NCI-H2196 treated with DMSO at 0.1 percent for 48 hours (cell line): ENCODE data around the gene PCDHGA10.
"Not testable (repeated sequence)": the region's sequence is repeated elsewhere in the genome, so short reads cannot be mapped to it uniquely, and the experiment has no call there.

ENCODE experiments used
- DNase-seq: peaks from one replicate; lab custom pipeline; 2025; ENCODE audit not compliant: unreplicated experiment; lab: John Stamatoyannopoulos, UW

The PCDHGA10 gene

DNA sequence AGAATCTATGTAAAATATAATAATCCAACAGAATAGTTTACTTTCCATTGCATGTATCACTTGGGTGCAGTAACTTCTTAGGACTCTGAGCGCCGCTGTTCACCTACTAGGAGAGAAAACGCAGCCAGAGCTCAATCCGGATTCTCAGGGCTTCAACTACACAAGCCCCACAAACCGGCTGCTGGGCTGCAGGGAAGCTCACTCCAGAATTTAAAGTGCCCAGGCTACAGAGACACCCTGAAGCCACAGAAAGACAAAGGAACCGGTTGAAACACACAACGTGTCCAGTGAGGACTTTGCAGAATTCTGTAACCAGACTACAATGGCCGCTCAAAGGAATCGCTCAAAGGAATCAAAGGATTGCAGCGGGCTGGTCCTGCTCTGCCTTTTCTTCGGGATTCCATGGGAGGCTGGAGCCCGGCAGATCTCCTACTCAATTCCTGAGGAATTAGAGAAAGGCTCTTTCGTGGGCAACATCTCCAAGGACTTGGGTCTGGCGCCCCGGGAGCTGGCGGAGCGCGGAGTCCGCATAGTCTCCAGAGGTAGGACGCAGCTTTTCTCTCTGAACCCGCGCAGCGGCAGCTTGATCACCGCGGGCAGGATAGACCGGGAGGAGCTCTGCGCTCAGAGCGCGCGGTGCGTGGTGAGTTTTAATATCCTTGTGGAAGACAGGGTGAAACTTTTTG lies at the start of gene PCDHGA10:
PCDHGA10 (plus strand) TSS at position 134 of the 686 bp plus-strand sequence; CDS start at position 323, 189 bp downstream.
- no peak for DNase-seq

DNA sequence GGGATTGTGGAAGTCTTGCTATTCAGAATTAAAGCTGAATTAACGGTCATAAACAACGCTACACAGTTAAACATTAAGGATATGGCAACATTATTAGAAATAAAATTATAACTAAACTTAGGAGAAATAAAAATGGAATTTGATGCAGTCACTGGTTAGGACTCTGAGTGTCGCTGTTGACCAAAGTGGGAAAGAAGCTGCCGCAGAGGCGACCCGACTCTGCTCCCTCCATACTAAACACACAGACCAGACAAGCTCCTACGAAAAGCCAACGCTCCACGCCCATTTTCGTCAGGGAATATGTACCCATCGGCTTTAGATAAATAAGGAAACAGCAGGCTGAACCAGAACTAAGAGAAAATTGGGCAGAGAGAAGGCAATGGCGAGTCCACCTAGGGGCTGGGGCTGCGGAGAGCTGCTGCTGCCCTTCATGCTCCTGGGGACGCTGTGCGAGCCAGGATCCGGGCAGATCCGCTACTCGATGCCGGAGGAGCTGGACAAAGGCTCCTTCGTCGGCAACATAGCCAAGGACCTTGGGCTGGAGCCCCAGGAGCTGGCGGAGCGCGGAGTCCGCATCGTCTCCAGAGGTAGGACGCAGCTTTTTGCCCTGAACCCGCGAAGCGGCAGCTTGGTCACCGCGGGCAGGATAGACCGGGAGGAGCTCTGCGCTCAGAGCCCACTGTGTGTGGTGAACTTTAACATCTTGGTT lies 48.7 kb upstream of the PCDHGA10 start, which contains the start of gene PCDHGA5:
PCDHGA5 (plus strand) TSS at position 211 of the 709 bp plus-strand sequence; CDS start at position 380, 169 bp downstream.
- DNase-seq: no peak

DNA sequence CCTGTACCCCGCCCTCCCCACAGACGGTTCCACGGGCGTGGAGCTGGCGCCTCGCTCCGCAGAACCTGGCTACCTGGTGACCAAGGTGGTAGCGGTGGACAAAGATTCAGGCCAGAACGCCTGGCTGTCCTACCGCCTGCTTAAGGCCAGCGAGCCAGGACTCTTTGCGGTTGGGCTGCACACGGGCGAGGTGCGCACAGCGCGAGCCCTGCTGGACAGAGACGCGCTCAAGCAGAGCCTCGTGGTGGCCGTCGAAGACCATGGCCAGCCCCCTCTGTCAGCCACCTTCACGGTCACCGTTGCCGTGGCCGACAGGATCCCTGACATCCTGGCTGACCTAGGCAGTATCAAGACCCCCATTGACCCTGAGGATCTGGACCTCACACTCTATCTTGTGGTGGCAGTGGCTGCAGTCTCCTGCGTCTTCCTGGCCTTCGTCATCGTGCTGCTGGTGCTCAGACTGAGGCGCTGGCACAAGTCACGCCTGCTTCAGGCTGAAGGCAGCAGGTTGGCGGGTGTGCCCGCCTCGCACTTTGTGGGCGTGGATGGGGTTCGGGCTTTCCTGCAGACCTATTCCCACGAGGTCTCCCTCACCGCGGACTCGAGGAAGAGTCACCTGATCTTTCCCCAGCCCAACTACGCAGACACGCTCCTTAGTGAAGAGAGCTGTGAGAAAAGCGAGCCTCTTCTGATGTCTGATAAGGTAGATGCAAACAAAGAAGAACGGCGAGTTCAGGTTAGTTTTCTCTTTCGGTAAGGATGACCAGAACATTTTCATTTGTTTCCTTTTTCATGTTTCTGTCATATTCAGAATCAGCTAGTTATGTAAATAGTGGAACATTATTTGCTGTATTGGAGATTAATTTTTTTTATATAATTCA lies 46.5 kb upstream of the PCDHGA10 start:
- no peak for DNase-seq

DNA sequence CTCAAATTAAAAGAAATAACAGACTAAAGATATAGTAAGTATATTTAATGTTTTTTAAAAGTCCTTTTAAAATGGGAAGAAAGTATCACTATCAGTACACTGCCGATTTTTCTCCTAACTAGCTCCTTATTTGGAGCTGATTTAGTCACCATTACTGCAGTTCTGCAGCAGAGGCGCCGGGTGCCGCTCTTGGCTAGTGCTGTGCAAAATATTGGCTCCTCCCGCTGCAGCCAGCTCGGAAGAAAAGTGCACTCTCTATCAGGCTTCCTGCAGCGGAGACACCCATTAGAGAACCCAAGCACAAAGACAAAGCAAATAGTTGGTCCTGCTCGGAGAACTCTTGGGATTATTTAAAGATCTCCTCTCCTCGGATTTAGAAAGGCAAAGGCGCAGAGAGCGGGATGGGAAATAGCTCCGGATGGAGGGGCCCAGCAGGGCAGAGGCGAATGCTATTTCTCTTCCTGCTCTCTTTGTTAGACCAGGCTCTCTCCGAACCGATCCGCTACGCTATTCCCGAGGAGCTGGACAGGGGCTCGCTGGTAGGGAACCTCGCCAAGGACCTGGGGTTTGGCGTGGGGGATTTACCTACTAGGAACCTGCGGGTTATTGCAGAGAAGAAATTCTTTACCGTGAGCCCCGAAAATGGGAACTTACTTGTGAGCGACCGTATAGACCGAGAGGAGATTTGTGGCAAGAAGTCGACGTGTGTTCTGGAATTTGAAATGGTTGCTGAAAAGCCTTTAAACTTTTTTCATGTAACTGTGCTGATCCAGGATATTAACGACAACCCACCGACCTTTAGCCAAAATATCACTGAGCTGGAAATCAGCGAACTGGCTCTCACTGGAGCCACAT lies 42.6 kb upstream of the PCDHGA10 start, which contains the start of gene PCDHGB3:
PCDHGB3 (plus strand) TSS at position 249 of the 855 bp plus-strand sequence; CDS start at position 402, 153 bp downstream.
- DNase-seq: no peak

DNA sequence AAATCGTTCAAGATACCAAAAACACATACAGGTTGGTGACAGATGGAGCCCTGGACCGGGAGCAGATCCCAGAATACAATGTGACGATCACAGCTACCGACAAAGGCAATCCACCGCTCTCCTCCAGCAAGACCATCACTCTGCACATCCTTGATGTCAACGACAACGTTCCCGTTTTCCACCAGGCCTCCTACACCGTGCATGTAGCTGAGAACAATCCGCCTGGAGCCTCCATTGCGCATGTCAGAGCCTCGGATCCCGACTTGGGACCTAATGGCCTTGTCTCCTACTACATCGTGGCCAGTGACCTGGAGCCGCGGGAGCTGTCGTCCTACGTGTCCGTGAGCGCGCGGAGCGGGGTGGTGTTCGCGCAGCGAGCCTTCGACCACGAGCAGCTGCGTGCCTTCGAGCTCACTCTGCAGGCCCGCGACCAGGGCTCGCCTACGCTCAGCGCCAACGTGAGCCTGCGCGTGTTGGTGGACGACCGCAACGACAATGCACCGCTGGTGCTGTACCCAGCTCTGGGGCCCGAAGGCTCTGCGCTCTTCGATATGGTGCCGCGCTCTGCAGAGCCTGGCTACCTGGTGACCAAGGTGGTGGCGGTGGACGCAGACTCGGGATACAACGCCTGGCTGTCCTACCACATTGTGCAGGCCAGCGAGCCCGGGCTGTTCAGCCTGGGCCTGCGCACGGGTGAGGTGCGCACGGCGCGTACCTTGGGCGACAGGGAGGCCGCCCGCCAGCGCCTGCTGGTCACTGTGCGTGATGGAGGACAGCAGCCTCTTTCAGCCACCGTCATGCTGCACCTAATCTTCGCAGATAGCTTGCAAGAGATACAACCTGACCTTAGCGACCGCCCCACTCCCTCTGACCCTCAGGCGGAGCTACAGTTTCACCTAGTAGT lies 41.0 kb upstream of the PCDHGA10 start:
- no peak for DNase-seq

DNA sequence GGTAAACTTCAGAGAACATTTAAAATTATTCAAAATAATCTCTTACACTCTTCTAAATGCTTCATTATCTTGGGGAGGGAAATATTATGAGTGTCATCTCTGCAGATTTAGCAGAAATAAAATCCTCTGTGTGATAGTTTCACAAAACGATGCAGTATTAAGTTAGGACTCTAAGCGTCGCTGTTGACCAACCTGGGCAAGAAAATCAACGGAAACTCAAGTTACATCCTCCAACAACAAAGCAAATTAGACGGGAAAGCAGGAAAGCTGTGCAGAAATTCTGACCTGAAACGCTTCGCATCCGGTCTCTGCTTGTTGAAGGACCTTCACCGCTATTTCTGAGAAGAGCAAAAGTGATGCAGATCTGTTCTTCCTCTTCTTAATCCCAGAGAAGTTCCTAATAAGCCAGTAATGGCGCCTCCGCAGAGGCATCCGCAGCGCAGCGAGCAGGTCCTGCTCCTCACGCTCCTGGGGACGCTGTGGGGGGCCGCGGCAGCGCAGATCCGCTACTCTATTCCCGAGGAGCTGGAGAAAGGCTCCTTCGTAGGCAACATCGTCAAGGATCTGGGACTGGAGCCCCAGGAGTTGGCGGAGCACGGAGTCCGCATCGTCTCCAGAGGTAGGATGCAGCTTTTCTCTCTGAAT lies 39.0 kb upstream of the PCDHGA10 start, which contains the start of gene PCDHGA6:
PCDHGA6 (plus strand) TSS at position 219 of the 645 bp plus-strand sequence; CDS start at position 412, 193 bp downstream.
- DNase-seq: no peak

DNA sequence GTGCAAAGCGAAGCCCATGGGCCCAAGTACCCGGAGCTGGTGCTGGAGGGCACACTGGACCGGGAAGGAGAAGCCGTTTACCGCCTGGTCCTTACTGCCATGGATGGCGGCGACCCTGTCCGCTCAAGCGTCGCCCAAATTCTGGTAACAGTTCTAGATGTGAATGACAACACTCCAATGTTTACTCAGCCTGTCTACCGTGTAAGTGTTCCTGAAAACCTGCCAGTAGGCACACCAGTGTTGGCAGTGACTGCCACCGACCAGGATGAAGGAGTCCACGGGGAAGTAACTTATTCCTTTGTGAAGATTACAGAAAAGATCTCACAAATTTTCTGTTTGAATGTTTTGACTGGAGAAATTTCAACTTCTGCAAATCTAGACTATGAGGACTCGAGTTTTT lies 38.2 kb upstream of the PCDHGA10 start:
- no peak for DNase-seq

DNA sequence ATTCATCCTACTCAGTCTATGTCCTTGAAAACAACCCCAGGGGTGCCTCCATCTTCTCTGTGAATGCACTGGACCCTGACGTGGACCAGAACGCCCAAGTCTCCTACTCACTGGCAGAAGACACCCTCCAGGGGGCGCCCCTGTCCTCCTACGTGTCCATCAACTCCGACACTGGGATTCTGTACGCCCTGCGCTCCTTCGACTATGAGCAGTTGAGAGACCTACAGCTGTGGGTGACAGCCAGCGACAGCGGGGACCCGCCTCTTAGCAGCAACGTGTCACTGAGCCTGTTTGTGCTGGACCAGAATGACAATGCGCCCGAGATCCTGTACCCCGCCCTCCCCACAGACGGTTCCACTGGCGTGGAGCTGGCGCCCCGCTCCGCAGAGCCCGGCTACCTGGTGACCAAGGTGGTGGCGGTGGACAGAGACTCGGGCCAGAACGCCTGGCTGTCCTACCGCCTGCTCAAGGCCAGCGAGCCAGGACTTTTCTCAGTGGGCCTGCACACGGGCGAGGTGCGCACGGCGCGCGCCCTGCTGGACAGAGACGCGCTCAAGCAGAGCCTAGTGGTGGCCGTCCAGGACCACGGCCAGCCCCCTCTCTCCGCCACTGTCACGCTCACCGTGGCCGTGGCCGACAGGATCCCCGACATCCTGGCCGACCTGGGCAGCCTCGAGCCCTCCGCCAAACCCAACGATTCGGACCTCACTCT lies 37.2 kb upstream of the PCDHGA10 start:
- not testable (repeated sequence) for DNase-seq

DNA sequence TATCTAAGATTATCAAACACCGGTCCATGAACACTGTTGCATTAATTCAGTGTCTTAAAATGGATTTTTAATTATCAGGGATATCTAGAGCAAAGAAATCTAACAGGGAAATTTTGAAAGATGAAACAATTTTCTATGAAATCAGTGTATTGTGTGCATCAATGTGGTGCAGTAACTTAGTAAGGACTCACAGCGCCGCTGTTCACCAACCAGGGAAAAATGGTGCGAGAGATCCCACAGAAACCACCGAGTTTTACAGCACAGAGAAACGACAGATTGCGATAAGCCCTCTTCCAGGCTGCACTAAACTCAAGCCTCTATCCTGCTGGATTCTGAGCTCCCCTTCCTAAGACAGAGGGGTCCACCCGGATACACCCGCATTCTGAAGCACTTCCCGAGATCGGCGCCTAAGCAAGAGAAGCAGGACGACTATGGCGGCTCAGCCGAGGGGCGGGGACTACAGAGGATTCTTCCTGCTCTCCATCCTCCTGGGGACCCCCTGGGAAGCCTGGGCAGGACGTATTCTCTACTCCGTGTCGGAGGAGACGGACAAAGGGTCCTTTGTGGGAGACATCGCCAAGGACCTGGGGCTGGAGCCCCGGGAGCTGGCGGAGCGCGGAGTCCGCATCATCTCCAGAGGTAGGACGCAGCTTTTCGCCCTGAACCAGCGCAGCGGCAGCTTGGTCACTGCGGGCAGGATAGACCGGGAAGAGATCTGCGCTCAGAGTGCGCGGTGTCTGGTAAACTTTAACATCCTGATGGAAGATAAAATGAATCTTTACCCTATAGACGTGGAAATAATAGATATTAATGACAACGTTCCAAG lies 30.1 kb upstream of the PCDHGA10 start, which contains the start of gene PCDHGA7:
PCDHGA7 (plus strand) TSS at position 274 of the 826 bp plus-strand sequence; CDS start at position 432, 158 bp downstream.
- DNase-seq: no peak

DNA sequence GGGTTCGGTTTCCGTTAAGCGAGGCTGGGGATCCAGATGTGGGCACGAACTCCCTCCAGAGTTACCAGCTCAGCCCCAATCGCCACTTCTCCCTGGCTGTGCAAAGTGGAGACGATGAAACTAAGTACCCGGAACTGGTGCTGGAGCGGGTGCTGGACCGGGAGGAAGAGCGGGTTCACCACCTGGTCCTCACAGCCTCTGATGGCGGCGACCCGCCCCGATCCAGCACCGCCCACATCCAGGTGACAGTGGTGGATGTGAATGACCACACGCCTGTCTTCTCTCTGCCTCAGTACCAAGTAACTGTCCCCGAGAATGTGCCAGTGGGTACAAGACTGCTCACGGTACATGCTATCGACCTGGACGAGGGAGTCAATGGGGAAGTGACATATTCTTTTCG lies 29.4 kb upstream of the PCDHGA10 start:
- no peak for DNase-seq

DNA sequence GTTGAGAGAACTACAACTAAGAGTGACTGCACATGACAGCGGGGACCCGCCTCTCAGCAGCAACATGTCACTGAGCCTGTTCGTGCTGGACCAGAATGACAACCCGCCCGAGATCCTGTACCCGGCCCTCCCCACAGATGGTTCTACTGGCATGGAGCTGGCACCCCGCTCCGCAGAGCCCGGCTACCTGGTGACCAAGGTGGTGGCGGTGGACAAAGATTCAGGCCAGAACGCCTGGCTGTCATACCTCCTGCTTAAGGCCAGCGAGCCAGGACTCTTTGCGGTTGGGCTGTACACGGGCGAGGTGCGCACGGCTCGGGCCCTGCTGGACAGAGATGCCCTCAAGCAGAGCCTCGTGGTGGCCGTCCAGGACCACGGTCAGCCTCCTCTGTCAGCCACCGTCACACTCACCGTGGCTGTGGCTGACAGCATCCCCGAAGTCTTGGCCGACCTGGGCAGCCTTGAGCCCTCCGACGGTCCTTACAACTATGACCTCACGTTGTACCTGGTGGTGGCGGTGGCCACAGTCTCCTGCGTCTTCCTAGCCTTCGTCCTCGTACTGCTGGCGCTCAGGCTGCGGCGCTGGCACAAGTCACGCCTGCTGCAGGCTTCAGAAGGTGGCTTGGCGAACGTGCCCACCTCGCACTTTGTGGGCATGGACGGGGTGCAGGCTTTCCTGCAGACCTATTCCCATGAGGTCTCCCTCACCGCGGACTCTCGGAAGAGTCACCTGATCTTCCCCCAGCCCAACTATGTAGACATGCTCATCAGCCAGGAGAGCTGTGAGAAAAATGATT lies 28.1 kb upstream of the PCDHGA10 start:
- DNase-seq: no peak

DNA sequence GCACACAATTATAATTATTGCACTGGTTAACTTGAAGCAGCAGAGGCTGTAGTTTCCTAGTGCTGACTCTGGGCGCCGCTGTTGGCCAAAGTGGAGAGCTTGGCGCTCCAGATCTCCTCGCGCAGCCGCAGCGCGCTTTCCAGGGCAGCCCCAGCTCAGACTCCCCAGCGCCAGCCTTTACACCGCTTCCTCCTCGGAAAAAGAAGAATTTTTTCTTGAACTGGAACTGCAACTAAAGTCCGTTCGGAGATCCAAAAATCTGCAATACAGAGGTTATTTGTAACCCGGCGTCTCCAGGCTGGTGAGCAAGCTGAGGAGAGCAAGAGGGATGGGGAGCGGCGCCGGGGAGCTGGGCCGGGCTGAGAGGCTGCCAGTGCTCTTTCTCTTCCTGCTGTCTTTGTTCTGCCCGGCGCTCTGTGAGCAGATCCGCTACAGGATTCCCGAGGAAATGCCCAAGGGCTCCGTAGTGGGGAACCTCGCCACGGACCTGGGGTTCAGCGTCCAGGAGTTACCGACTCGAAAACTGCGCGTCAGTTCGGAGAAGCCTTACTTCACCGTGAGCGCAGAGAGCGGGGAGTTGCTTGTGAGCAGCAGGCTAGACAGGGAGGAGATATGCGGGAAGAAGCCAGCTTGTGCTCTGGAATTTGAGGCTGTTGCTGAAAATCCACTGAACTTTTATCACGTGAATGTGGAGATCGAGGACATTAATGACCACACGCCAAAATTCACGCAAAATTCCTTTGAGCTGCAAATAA lies 25.1 kb upstream of the PCDHGA10 start, which contains the start of gene PCDHGB4:
PCDHGB4 (plus strand) TSS at position 142 of the 755 bp plus-strand sequence; CDS start at position 329, 187 bp downstream.
- DNase-seq: not testable (repeated sequence)

DNA sequence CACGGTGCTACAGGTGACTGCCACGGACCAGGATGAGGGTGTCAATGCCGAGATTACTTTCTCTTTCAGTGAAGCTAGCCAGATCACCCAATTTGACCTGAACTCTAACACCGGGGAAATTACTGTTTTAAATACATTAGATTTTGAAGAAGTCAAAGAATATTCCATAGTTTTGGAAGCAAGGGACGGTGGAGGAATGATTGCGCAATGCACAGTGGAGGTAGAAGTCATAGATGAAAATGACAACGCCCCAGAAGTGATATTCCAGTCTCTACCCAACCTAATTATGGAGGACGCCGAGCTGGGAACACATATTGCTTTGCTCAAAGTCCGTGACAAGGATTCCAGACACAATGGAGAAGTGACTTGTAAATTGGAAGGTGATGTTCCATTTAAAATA lies 24.1 kb upstream of the PCDHGA10 start:
- DNase-seq: no peak

DNA sequence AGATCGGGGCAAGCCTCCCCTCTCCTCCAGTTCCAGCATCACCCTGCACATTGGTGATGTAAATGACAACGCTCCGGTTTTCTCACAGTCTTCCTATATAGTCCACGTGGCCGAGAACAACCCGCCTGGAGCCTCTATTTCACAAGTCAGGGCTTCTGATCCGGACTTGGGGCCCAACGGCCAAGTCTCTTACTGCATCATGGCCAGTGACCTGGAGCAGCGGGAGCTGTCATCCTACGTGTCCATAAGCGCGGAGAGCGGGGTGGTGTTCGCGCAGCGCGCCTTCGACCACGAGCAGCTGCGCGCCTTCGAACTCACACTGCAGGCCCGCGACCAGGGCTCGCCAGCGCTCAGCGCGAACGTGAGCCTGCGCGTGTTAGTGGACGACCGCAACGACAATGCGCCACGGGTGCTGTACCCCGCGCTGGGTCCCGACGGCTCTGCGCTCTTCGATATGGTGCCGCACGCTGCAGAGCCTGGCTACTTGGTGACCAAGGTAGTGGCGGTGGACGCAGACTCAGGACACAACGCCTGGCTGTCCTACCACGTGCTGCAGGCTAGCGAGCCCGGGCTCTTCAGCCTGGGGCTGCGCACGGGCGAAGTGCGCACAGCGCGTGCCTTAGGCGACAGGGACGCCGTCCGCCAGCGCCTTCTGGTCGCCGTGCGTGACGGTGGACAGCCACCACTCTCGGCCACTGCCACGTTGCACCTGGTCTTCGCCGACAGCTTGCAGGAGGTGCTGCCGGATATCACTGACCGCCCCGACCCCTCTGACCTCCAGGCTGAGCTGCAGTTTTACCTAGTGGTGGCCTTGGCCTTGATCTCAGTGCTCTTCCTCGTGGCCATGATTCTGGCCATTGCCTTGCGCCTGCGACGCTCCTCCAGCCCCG lies 23.4 kb upstream of the PCDHGA10 start:
- DNase-seq: no peak
